Measurements from ENCODE around the gene AASDH.
"Not testable (repeated sequence)": the region's sequence is repeated elsewhere in the genome, so short reads cannot be mapped to it uniquely, and the experiment has no call there.

The AASDH gene

DNA sequence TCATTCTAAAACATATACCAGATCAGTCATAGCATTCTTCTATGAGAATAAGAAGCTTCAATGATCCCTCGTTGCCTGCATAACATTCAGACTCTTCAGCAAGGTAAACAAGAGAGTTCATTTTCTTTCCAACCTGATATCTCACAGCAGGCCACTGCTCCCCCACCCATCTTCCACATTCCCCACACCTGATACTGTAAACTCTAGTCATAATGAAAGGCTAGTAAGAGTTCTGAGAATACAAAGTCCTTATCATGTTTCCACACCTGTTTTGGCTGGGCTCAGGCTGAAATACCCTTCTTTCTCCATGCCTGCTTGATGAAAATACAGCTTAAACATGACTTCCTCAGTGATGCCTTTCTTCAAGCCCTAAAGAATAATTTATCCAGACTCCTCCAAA, 2.3 kb upstream of the AASDH start:
- no peak for DNase-seq (ENCODE audit: low spot score)

DNA sequence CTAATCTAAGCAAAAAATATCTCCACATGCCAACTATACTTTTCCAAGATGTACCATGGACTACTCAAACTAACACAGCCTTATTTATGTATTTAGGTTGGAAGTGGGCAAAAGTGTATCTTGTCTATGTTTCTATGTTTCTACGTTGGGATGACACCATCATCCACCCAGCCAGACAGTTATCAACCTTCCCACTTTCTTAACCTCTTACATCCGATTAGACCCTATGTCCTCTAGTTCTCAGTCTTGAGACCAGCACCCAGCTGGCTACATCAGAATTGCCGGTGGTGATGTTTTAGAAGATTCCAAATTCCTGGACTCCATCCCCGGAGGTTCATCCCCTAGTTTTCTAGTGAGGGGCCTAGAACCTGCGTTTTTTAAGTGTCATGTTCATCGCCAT, 1.0 kb upstream of the AASDH start:
- no peak for DNase-seq (ENCODE audit: low spot score)

DNA sequence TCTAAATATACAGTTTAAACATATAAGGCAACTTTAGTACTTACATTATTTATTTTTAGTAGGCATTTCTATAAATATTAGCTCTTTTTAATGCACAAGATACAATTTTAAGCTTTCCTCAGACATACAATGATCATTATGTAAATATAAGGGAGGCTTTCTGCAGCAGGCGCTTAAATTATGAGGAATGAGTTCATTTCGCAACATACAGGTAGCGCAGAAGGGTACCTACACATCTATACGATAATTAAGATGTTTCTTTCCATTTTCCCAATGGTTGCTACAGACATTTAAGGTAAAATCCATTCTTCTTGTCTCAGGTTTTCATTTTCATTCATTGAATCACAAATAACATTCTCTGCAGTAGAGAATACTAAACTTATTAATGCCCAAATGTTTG, 1.2 kb downstream of the AASDH start:
- no peak for DNase-seq (ENCODE audit: low spot score)

DNA sequence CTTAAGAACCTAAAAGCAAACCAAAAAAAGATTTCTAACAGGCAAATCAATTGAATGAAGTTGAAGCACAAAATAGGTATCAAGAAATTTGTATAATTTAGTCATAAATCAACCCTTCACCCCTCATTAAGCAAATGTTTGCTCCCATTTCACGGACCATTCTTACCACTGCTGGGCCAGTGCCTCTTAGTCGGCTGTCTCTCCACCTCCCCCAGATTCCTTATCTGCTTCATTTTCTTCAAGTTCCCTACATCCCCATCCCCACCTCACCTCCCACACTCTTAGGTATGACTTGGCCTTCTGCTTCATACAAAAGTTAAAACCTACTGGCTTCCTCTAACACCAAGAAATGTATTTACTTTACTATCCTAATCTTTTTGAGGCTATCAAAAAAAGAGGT, 11.8 kb downstream of the AASDH start:
- no peak for DNase-seq (ENCODE audit: low spot score)

DNA sequence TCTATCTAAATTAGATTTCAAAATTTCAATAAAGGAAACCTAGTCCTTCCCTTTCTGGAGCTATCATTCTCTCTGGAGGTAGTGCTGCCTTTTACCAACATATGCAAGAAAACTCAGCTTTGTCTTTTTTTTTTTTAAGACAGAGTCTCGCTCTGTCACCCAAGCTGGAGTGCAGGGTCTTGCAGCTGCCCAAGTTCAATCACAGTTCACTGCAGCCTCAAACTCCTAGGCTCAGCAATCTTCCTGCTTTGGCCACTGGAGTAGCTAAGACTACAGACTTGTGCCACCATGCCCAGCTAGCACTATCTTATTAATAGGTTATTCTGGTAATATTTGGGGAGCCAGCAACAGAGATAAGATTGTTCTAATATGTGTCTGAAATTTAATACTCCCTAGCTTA, 12.3 kb downstream of the AASDH start:
- DNase-seq (ENCODE audit: low spot score), result no peak

DNA sequence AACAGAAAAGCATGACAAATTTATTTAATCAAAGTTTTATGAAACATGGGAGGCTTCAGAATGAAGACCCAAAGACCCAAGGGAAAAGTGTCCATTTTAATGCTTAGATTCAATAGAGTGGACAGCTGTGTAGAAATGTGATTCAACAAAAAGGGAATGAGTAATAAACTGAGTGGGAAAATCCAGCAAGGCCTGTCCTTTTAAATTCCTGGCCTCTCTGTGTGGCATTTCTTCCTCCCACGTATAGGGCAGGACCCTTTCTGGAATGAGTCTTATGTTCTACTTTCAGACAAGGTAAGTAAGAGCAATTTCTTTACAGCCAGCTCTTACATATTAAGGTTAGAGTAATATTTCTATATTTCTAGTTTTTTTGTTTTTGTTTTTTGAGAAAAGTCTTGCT, 14.5 kb downstream of the AASDH start:
- no peak for DNase-seq (ENCODE audit: low spot score)

DNA sequence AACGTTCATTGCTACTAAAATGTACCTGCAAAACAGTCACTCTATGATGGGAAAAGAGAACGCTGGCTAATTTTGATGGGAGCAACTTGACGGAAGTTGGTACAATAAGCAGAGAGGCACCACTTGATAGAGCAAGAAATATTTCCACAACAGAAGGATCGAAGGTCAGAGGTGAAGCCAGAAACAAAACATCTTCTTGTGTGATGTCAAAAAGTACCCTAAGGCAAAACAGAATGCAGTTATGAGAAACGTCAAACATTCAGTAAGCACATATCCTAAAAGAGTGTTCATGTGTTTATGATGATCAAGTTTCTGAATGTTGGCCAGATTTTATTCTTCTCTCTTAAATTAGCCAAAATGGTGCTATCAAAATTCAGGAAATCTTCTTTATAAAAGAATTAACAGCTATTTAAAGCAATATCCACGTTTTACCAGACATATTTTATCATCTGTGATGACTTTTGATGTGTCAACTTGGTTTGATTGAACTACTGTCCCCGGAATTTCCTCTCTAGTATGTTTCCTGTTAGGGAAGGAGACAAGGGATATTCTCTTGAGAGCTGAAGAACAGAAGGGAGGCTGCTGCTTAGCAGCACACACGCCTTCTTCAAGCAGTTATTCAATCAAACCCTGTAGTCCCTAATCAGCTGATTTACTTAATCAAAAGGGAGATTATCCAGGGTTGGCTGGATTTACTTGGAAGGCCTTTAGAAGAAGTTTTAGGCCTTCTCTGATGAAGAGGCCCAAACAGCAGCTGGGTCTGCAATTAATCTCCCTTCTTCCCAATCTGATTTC, 15.7 kb downstream of the AASDH start:
- no peak for DNase-seq (ENCODE audit: low spot score)

DNA sequence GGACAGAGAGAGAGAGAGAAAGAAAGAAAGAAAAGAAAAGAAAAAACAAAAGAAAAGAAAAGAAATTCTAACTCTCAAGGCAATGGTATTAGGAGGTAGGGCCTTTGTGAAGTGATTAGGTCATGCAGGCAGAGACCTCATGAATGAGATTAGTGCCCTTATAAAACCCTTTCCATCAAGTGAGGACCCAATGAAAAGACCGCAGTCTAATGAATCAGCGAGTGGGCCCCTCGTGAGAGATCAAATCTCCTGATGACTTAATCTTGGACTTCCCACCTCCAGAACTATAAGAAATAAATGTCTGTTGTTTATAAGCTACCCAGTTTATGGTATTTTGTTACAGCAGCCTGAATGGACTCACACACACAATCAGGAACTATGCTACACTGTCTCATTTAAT, 16.9 kb downstream of the AASDH start:
- DNase-seq (ENCODE audit: low spot score), result no peak

DNA sequence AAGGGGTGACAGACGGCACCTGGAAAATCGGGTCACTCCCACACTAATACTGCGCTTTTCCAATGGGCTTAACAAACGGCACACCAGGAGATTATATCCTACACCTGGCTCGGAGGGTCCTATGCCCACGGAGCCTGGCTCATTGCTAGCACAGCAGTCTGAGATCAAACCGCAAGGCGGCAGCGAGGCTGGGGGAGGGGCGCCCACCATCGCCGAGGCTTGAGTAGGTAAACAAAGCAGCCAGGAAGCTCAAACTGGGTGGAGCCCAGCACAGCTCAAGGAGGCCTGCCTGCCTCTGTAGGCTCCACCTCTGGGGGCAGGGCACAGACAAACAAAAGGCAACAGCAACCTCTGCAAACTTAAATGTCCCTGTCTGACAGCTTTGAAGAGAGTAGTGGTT, 24.3 kb downstream of the AASDH start:
- not testable (repeated sequence) for DNase-seq (ENCODE audit: low spot score)

DNA sequence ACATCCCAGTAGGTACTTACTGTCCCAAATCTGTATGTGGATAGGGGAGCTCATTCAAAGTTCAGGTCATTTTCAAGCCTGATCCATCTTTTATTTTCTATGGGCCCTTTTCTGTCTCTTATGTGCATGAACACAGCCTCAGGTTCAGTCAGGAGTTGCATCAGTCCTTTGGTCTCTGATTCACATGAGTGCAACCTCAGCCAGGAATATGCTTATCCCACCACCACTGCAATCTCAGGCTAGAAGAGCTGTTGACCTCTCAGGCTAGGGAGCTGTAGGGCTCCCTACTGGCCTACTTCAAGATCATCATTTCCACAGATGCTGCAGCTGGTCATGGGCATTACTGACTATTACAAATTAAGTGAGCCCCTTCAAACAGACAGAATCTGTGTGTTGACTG, 27.2 kb downstream of the AASDH start:
- DNase-seq (ENCODE audit: low spot score), result no peak

DNA sequence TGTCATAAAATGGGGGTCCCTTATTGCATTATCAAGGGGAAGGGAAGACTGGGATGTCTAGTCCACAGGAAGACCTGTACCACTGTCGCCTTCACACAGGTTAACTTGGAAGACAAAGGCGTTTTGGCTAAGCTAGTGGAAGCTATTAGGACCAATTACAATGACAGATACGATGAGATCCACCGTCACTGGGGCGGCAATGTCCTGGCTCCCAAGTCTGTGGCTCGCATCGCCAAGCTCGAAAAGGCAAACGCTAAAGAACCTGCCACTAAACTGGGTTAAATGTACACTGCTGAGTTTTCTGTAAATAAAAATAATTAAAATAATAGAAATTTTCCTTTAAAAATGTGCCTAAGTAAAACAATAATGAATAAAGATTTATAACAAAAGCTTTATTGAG, 30.6 kb downstream of the AASDH start:
- DNase-seq (ENCODE audit: low spot score), result no peak

DNA sequence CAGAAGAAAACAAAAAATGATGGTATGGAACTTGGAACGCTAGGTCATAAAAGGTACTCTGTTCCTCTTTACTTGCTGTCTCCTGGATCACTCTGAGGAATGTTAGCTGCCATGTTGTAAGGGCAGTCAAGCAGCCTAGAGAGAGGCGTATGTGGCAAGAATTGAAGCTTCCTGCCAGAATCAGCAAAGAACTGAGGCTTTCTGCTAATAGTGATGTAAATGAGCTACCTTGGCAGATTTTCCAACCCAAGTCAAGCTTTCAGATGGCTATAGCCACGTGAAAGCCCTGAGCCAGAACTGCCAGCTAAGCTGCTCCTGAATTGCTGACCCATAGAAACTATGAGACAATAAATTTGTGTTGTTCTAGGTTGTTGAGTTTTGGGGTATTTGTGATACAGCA, 38.7 kb downstream of the AASDH start:
- no peak for DNase-seq (ENCODE audit: low spot score)

DNA sequence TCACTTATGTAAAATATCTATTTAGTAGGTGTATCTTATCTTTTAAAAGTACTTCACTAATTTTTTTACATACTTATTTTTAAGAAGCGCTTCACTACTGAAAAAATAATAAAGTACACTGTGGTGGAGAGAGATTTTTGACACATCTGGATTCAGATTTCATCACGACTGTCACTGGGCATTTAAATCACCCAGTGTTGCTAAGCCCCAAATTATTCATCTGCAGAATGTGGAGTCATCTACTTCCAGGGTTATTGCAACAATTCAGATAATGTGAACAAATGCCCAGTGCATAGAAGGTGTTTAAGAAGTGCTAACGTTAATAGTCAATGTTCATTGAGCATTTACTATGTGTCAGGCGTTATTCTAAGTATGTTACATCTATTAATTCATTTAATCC, 41.8 kb downstream of the AASDH start:
- DNase-seq (ENCODE audit: low spot score), result no peak

DNA sequence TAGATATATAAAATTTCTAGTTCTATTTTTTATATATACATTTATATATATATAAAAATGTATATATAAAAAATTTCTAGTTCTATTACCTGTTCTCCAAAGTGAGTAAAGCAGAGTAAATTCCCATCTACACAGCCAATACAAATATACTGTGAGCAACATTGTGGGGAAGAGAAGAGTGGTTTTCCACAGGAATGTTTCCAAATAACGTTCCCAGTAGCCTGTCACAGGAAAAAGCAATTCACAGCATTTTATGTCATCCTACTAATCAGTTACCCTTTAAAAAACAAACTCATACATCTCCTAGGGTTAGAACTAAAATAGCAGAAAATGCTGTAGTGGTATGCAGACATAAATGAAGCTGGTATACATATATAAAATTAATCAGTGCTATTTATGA, 44.5 kb downstream of the AASDH start:
- DNase-seq (ENCODE audit: low spot score), result no peak

DNA sequence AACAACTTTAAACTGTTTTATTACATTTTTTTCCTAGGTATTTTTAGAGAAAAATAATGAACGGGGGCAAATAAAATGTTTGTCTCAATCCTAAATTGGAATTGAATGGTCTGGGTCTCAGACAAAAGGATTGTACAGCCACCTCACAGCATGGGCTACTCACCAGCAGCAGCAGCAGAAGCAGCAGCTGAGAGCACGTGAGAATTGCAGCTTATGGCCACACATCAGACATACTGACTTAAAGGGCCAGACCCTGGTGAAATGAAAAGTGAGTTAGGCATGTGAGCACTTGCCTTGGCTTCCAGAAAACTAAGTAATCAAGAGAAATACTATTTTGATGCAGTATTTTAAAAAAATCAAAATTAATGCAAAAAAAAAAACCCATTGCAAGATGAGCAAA, 56.6 kb downstream of the AASDH start:
- DNase-seq (ENCODE audit: low spot score), result no peak

DNA sequence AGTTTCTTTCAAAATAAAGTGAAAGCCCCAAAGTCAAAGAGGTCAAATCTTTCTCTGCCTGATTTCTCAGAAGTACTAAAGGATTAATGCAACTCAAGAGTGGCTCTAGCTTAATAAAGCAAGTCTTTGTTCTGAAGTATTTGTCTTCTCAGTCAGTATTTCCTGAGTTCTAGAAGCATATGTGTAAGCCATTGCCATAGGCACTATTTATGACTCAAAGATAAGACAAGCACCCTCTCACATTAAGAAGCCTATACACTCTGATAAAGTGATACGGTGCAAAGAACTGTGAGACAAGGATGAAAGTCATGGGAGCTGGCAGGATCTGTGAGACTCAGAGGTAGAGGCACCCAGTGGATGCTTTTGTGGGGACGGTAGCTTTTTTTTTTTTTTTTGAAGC, 60.9 kb downstream of the AASDH start:
- no peak for DNase-seq (ENCODE audit: low spot score)

DNA sequence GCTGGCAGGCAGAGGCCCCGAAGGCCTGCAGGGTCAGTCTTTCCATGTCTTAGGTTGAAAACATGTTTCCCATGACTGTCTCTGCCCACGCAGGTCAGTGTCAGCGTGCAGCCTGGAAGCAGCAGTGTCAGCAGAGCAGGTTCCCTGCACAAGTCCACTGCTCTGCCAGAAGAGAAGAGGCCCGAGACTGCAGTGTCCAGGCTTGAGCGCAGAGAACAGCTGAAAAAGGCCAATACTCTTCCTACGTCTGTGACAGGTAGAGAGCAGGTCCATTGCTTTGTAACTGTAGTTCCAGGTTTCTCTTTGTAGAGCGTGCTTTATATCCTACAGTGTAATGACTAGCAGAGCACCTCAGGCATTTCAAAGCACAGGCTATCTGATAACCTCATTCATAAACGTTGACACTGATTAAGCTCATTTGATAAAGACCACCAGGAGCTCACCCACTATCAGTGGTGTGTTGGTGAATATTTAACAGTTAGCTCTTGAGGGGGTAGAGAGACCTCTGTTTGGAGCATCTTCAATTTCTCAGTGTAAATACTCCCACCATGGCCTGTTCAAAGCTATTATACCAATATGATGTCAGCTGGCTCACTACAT, 63.2 kb downstream of the AASDH start:
- no peak for DNase-seq (ENCODE audit: low spot score)

DNA sequence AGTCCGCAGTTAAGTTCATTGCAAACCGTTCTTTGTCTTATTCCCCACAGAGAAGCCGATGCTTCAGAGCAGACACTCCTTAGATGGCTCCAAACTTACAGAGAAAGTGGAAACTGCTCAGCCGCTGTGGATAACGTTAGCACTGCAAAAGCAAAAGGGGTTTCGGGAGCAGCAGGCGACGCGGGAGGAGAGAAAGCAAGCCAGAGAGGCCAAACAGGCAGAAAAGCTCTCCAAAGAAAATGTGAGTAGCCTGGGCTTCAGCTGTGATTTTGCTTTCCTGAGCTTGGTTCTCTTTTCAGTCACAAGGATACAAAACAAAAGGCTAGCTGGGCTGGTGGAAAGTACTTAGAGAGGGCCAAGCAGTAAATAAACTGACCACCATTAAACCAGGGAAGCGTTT, 64.0 kb downstream of the AASDH start:
- no peak for DNase-seq (ENCODE audit: low spot score)

DNA sequence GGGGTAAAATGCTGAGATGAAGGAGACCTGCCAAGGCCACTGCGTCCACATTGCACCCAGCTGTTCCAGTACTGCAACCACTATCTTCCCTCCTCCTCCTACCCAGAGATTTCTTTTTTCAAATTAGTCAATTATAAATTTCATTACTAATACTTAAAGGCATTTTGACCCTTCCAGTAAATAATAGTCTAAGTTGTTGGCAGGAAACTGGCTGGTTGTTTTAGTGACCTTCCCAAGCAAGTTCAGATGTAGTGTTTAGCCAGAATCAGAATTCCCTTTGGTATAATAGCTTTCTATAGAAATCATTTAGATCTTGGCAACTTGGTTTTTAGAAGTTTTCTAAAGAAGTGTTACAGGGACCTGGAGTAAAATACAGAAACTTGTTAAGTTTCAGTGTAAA, 66.0 kb downstream of the AASDH start:
- no peak for DNase-seq (ENCODE audit: low spot score)

DNA sequence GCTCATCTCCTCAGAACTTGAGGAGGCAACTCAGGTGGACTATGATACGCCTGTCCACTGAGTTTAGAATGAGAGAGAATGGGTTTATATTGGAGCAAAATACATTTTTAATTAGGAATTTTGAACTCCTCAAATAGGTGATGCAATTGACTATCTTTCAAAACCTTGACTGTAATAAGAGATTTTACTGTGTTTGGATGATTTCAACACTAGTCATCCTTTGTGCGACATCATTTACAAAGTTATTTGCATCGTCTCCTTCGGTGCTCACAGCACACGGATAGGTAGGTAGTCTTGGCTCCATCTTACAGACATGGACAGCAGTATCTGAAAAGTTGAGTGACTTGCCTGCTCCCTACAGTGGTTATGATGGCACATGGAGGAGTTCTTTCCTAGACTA, 67.0 kb downstream of the AASDH start:
- DNase-seq (ENCODE audit: low spot score), result no peak

DNA sequence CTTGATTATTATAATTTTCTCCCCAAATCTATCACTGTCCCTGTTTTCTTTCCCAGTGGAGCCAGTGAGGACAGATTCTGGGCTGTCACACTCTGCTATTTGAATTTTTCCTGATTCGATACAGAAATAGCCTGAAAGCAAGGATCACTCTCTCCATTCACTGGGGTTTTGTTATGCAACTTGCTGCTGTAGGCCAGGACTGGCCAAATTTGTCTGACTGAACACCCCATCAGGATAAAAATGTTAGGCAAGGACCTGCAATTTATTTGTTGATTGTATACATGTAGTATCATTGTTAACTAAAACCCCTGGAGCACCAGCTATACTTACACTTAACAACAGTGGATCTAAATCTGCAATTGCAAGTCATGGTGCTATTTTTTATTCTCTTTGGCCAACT, 68.7 kb downstream of the AASDH start:
- no peak for DNase-seq (ENCODE audit: low spot score)

DNA sequence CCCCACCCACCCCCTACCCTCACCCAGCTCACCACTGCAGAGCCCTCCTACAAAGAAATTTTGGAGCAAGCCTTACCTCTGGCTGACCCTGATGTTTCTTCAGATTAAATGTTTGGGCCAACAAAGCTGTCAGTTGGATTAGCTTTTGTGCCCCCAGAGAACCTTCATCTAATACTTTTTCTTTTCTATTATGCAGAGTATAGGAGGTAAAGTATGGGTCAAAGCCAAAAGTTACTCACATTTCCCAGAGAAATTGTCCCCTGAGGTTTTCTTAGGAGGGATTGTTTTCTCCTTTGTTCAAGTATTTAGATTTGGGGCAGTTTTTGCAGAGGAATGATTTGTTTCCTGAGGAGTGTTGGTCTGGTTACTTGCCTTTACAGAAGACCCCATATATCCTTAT, 69.5 kb downstream of the AASDH start:
- no peak for DNase-seq (ENCODE audit: low spot score)

DNA sequence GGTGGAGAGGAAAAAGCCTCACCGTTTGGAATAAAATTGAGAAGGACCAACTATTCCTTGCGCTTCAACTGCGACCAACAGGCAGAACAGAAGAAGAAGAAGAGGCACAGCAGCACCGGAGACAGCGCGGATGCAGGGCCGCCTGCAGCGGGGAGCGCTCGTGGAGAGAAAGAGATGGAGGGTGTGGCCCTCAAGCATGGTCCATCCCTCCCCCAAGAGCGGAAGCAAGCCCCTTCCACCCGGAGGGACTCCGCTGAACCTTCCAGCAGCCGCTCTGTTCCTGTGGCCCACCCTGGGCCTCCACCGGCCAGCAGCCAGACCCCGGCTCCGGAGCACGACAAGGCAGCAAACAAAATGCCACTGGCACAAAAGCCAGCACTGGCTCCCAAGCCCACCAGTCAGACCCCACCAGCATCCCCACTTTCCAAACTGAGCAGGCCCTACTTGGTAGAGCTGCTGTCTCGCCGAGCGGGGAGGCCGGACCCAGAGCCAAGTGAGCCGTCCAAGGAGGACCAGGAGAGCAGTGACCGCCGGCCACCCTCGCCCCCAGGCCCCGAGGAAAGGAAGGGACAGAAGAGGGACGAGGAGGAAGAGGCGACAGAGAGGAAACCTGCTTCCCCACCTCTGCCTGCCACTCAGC, 71.2 kb downstream of the AASDH start:
- DNase-seq (ENCODE audit: low spot score), result no peak

DNA sequence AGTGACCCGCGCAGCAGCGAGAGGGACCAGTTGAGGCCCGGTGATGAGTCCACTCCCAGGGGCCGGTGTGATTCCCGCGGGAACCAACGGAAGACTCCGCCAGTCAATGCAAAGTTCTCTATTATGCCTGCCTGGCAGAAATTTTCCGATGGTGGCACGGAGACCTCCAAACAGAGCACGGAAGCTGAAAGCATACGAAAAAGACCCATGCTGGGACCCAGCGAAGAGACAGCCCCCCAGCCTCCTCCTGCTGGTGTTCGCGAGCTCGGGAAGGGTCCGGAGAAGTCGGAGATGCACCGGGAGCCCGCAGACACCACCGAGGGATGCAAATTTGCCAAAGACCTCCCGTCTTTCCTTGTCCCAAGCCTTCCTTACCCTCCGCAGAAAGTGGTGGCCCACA, 71.7 kb downstream of the AASDH start:
- DNase-seq (ENCODE audit: low spot score), result no peak
